NCI-H146 treated with DMSO at 0.1 percent for 48 hours (cell line): ENCODE results near the gene MIGA2.
A peak's percentile ranks its signal among the peaks of the same experiment; 100 is the strongest.

ENCODE experiments used
- DNase-seq: peaks from one replicate; lab custom pipeline; 2025; ENCODE audit not compliant: unreplicated experiment; lab: John Stamatoyannopoulos, UW

Gene MIGA2

DNA sequence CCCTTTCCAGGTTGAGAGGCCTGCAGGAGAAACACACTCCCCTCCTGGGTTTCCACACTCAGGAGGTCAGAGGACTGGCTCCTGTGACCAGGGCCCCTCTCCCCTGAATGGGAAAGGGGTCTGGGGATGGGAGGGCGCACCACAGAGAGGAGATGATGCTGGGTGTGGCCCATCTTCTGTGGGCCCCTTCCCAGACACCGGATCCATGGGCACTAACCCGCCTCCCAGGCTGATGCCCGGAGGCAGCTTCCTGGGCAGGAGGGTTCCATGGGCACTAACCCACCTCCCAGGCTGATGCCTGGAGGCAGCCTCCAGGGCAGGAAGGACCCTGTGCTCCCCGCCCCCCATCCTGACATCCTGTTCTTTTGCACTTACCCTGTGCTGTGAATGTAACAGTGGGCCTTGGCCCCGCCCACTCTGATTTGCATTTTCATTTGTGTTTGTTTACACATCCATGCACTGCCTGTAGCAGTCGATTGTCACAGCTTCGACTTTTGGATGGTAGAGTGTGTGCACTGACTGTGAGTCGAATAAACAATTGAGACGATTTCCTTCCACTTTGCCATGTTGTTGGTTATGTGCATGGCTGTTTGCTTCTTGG is 35.2 kb downstream of the MIGA2 start:
- no peak for DNase-seq

DNA sequence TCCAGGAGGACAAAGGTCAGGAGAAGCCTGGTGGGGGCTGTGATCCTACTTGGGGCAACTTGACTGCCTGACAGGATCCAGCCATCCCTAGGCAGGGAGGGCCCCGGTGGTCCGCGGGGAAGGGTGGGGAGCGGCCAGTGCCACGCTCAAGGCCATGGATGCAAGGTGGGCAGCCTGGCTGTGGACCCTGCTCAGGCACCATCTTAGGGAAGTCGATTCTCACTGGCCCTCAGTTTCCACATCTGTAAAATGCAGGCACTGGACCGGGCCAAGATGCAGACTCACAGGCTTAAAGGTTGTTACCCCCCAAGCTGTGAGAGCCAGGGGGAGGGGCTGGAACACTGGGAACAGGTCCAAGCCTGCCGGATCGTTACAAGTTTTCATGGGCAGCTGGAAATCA is 35.7 kb downstream of the MIGA2 start:
- DNase-seq: no peak

- no peak for DNase-seq
Observed at GRCh38 chr9:129073404-129073803, 37.0 kb downstream of the MIGA2 start.

DNA sequence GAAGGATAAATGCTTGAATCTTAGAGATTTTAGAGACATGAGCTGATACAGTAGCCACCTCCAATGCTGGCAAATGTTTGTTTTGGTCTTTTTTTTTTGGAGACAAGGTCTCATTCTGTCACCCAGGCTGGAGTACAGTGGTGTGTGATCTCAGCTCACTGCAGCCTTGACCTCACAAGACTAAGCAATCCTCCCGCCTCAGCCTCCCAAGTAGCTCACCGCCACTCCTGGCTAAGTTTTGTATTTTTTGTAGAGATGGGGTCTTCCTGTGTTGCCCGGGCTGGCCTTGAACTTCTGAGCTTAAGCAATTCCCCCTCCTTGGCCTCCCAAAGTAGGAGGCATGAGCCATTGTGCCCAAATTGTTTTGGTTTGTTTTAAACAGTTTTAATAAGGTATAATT is 37.7 kb downstream of the MIGA2 start:
- no peak for DNase-seq

DNA sequence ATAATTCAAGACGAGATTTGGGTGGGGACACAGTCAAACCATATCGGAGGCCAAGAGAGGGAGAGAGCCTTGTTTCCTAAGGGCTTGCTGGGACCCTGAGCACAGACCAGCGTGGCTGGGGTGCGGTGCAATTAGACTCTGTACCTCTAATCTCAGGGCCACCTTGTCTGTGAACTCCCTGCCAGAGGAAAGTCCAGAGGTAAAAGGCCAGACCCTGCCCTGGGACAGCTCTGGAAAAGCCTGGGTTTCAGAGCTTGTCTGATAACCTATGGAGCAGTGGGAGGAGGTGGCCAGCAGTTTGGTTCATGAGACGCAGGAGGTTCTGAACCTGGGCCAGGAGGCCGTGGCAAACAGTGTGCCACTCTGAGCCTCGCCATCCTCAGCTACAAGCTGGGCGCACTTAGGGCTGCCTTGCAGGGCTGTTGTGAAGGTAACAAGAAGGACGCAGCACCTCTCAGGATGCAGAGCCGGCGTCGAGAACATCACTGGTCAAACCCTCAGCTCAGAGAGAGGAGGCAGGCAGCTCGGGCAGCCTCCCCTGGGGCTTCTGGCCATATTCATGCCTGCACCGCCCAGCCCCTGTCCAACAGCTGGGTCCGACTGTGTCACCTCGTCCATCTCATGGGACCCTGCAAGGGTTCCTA is 39.7 kb downstream of the MIGA2 start:
- no peak for DNase-seq

GRCh38 chr9:129076640-129077037 is 40.2 kb downstream of the MIGA2 start:
- no peak for DNase-seq

DNA sequence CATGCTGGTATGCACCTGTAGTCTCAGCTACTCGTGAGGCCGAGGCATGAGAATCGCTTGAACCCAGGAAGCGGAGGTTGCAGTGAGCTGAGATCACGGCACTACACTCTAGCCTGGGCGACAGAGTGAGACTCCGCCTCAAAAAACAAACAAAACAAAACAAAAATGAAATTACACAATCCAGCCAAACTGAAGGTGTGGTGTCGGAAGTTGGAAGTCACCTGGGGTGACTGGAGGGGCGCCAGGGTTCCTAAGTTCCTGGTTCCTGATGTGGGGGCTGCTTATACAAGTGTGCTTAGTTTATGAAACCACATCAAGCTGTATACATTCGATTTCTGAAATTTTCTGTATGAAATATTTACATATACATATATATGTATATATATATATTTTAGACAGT is 40.8 kb downstream of the MIGA2 start:
- no peak for DNase-seq

DNA sequence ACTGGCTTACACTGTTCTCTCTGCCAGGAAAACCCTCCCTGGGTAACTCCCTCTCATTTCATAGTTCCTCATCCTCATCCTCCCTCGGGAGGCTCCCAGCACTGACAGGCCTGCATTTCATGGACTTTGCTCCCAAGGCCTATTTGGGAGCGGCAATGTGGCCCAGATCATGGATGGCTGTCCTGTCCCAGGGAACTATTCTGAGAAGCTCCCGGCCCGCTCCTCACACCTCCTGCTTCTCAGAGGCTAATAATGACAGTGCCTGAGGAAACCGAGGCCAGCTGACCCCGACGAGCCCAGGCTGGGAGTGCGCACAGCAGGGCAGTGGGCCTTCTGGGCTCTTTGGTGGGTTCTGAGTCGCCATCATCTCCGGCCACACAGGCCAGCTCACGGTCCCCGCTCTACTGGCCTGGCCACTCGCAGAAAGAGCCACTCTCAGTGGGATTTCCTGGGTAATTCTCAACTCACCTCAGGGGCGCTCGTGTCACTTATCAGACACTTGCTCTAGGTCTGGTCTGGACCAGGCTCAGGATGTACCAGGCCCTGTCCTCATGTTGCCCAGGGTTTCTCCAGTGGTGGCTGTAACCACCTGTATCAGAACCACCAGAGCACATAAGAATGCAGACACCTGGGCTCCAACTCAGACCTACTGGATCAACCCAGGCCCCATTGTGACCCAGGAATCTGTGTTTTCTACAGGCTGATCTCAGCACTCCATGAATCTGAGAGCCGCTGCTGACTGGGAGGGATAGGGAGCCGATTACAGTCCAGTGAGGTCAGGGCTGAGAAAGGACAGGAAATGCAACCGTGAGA is 42.5 kb downstream of the MIGA2 start:
- DNase-seq: no peak

- DNase-seq: no peak
Observed at GRCh38 chr9:129079829-129080228, 43.4 kb downstream of the MIGA2 start.

DNA sequence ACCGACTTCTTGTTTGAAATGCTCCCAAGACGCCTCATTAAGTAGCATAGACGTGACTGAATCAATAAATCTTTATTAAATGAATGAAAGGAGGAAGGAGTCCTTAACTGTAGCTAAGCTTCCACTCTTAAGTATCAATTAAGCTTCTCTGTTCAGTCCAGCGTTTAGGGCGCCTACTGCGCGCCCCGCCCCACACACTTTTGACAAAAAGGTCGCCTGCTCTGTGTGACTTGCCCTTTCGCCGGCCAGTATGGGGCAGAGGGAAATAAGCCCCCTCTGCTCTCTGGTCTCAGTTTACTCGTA is 43.8 kb downstream of the MIGA2 start:
- DNase-seq: no peak

DNA sequence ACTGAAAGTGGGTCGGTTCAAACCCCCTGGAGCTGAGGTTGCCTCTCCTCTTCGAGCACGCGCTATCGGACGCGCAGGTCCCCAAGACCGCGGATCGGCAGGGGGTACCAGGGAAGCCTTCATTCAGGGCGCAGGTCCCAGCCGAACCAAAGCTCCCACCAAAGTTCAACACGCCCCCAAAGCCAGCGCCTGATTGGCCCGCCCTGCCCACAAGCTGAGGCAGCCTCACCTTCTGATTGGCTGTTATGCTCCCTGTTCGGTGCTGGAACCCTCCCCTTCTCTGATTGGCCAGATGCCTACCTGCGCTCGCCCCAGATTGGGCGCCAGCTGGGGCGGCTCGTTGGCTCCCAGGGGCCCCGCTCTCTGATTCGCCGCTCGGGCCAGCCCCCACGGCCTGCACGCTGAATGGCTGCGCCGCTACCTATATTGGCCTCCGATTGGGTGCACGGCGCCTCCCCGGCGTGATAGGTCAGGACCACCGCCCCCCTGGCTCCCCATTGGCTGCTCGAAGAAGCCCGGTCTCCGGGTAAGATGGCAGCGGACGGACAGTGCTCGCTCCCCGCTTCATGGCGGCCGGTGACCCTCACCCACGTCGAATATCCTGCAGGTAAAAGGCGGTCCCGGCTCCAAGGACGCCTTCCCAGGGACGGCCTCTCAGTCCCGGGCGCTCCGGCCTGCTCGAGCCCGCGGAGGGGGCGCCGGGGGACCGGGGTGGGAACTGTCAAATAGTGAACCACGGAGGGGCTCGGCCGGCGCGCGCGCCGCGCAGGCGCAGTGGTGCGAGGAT is 44.4 kb downstream of the MIGA2 start, which contains the start of gene DOLPP1:
TSS of gene DOLPP1 (plus strand) at position 511 of the 787 bp plus-strand sequence. CDS start at position 532, 21 bp downstream.
- peak; percentile 91 for DNase-seq

GRCh38 chr9:129081388-129081904 is 45.0 kb downstream of the MIGA2 start:
- DNase-seq: no peak

GRCh38 chr9:129084087-129084486 is 47.7 kb downstream of the MIGA2 start:
- DNase-seq: no peak

DNA sequence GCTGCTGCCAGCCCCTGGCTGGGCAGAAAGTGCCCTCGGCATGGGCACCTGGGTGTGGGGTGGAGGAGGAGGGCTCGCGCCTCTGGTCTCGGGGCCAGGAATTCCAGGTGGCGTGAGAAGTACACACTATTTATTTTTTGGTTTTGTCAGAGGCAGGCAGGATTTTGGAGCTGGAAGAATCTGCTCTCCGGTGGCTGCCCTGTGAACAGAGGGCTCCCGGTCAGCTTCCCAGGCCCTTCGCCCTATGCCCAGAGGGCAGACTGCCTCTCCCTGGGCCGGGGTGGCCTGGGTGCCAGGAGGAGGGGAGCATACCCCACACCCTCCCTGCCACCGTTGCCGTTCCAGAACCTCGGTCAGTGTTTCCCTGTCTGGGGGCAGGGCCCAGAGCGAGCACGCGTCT is 52.8 kb downstream of the MIGA2 start:
- DNase-seq: no peak

DNA sequence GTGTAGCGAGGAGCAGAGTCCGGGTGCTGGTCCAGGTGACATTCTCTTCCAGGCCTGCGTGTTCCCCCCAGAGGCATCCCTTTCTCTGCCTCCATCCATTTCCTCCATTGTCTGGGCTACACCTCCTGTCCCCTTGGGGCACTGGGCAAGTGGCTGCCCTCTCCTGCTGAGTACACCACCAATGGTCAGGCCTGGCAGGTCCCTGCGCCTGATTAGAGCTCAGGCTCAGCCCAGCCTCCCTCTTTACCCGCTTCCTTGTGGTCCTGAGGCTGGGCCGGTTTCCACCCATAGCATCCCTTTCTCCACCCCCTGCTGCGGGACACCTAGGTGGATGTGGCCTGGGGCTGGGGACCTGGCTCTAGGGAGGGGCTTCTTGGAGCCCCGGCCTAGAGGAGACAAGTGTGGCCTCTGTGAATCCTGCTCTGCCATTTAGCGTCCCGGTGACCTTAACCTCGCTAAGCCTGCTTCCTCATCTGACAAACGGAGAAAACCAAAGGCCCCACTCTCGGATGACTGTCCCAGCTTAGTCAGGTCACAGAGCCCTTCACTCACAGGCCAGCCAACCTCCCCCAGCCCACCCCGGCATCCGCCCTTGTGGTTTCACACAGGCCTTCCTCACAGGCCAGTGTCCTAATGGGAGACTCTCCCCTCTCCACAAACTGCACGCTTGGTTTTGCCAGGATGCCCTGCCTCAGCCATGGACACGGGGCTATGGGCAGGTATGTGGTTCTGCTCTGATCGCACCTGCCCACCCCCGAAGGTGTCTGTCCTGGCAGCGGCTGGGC is 57.4 kb downstream of the MIGA2 start:
- DNase-seq: no peak

- DNase-seq: no peak
Observed at GRCh38 chr9:129094387-129095169, 58.2 kb downstream of the MIGA2 start.

DNA sequence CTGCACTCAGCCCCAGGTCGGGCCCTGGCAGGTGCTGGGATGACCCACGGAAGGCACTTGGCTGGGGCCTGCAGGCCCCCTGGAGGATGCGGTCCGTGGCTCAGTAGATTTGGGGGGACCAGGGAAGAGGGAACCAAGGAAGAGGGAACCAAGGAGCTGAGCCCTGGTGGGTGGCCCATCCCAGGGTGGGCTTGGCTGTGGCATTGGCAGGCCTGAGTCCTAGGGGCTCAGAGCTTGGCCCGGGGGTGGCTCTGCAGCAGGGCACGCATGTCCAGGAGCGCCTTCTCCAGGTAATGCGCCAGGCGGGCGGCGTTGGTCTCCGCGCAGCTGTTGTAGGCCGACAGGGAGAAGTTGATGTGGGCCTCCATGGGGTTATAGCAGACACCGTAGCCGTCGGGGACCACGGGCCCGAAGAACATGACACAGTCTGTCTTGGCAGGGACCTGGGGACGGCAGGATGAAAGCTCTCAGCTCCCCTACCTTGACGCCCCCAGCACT is 58.8 kb downstream of the MIGA2 start:
- DNase-seq: no peak

- no peak for DNase-seq
Observed at GRCh38 chr9:129095908-129096307, 59.5 kb downstream of the MIGA2 start.

DNA sequence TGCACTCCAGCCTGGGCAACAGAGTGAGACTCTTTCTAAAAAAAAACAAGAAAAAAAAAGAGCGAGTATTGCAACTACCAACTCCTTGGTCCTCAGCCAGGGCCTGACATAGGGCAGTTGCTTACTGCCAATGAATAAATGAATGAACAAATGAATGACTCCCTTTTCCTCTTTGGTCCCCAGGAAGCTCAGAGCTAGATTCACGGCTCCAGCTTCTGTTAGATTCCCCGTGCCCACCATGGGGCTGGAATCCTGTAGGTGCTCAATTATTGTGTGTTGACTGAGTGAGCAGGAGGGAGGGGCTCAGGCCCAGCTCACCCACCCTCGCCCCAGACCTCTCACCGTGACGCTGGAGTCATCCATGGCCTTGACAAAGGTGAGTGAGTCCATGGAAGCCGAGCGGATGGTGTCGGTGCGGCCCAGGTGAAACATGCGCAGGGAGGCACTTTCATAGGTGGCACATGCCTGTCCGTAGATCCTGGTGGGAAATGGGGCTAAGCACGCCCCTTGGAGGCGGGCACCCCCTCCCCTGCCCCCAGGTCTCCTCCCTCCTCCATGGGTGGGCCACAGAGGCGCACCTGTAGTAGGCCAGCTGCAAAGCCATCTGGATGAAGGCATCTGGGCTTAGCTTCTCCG is 61.4 kb downstream of the MIGA2 start:
- no peak for DNase-seq
